ENCODE measurements around the gene ARHGAP26. TPM values are rescaled to one million over a fixed set of nuclear protein-coding genes. Genes with fewer than 3 reads are reported as not detected.

Gene ARHGAP26
- total RNA-seq, 4 donors from 2014 or later, result 61.0 to 76.7 (median 61.2) TPM

GRCh38 chr5:142892021-142892420 is 121.8 kb downstream of the ARHGAP26 start:
- intact Hi-C loops (cut with DNase I; ENCODE audit: low total_unique reads) (no loop called here), in situ Hi-C loops (cut with MboI; ENCODE audit: low pct_ligation_motif_present in 1 of 4, low pct_unique_long_range_greater_than_20kb in 1 of 4, low sequenced_read_pairs in 3 of 4) (loop anchor here in 2 of 4 donors (25.0 kb wide), 1 partner anchor 280 kb away; no protein-coding TSS in a partner anchor)

GRCh38 chr5:142894315-142894714 is 124.1 kb downstream of the ARHGAP26 start:
- in situ Hi-C loops (cut with MboI; ENCODE audit: low pct_ligation_motif_present in 1 of 4, low pct_unique_long_range_greater_than_20kb in 1 of 4, low sequenced_read_pairs in 3 of 4), result loop anchor here in 2 of 4 donors (25.0 kb wide), 1 partner anchor 282 kb away; no protein-coding TSS in a partner anchor

More at GRCh38 chr5:142892021-142892420, 121.8 kb downstream of the ARHGAP26 start:
- Histone ChIP-seq H3K9me3 (no peaks in the 10 kb centered on the region), H3K4me3 (no peak overlapping the region), H3K36me3 (no peaks in the 10 kb centered on the region), H3K27ac (no peak overlapping the region), H3K4me1 (peaks cover 0 to 6% (median 2%) of the 10 kb centered on the region in 4 donors), H3K27me3 (no peaks in the 10 kb centered on the region)
- no peak for DNase-seq
- TF ChIP-seq EP300 (IDR thresholded peaks at IDR 0.05; ENCODE audit: low read depth) (no peak), POLR2A (IDR thresholded peaks at IDR 0.05) (no peak), POLR2AphosphoS5 (IDR thresholded peaks at IDR 0.05) (no peak)
- TF ChIP-seq, protein P1, sequence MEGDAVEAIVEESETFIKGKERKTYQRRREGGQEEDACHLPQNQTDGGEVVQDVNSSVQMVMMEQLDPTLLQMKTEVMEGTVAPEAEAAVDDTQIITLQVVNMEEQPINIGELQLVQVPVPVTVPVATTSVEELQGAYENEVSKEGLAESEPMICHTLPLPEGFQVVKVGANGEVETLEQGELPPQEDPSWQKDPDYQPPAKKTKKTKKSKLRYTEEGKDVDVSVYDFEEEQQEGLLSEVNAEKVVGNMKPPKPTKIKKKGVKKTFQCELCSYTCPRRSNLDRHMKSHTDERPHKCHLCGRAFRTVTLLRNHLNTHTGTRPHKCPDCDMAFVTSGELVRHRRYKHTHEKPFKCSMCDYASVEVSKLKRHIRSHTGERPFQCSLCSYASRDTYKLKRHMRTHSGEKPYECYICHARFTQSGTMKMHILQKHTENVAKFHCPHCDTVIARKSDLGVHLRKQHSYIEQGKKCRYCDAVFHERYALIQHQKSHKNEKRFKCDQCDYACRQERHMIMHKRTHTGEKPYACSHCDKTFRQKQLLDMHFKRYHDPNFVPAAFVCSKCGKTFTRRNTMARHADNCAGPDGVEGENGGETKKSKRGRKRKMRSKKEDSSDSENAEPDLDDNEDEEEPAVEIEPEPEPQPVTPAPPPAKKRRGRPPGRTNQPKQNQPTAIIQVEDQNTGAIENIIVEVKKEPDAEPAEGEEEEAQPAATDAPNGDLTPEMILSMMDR (IDR thresholded peaks at IDR 0.05), result no peak
- 91 to 95% methylated on average over 2 to 3 of the region's 3 CpGs for WGBS, 2 donors (ENCODE audit: low coverage in 1 of 2)

GRCh38 chr5:142894749-142895148 is 124.6 kb downstream of the ARHGAP26 start:
- Histone ChIP-seq H3K4me1 (peaks cover 0 to 6% (median 2%) of the 10 kb centered on the region in 4 donors), H3K9me3 (no peaks in the 10 kb centered on the region), H3K36me3 (no peaks in the 10 kb centered on the region), H3K27ac (no peak overlapping the region), H3K27me3 (no peaks in the 10 kb centered on the region), H3K4me3 (no peak overlapping the region)
- no peak for DNase-seq
- intact Hi-C loops (cut with DNase I; ENCODE audit: low total_unique reads) (no loop called here), in situ Hi-C loops (cut with MboI; ENCODE audit: low pct_ligation_motif_present in 1 of 4, low pct_unique_long_range_greater_than_20kb in 1 of 4, low sequenced_read_pairs in 3 of 4) (loop anchor here in 2 of 4 donors (25.0 kb wide), 1 partner anchor 282 kb away; no protein-coding TSS in a partner anchor)
- TF ChIP-seq, protein P1 (IDR thresholded peaks at IDR 0.05), result no peak
- no peak for TF ChIP-seq EP300 (IDR thresholded peaks at IDR 0.05; ENCODE audit: low read depth)
- TF ChIP-seq POLR2AphosphoS5 (IDR thresholded peaks at IDR 0.05), result no peak
- no peak for TF ChIP-seq POLR2A (IDR thresholded peaks at IDR 0.05)
- WGBS, 2 donors (ENCODE audit: low coverage in 1 of 2), result 88% methylated on average over 1 of the region's 1 CpG; no CpG with 5 or more reads in 1 of the 2 donors

More at GRCh38 chr5:142894315-142894714, 124.1 kb downstream of the ARHGAP26 start:
- TF ChIP-seq POLR2AphosphoS5 (IDR thresholded peaks at IDR 0.05) (no peak), EP300 (IDR thresholded peaks at IDR 0.05; ENCODE audit: low read depth) (no peak), POLR2A (IDR thresholded peaks at IDR 0.05) (no peak)
- TF ChIP-seq, protein P1 (IDR thresholded peaks at IDR 0.05), result no peak
- Histone ChIP-seq H3K9me3 (no peaks in the 10 kb centered on the region), H3K36me3 (no peaks in the 10 kb centered on the region), H3K27me3 (no peaks in the 10 kb centered on the region), H3K27ac (no peak overlapping the region), H3K4me3 (no peak overlapping the region), H3K4me1 (peaks cover 0 to 6% (median 2%) of the 10 kb centered on the region in 4 donors)
- DNase-seq, result no peak
- 93% methylated on average over 2 of the region's 2 CpGs; no CpG with 5 or more reads in 1 of the 2 donors for WGBS, 2 donors (ENCODE audit: low coverage in 1 of 2)
- intact Hi-C loops (cut with DNase I; ENCODE audit: low total_unique reads), result no loop called here

DNA sequence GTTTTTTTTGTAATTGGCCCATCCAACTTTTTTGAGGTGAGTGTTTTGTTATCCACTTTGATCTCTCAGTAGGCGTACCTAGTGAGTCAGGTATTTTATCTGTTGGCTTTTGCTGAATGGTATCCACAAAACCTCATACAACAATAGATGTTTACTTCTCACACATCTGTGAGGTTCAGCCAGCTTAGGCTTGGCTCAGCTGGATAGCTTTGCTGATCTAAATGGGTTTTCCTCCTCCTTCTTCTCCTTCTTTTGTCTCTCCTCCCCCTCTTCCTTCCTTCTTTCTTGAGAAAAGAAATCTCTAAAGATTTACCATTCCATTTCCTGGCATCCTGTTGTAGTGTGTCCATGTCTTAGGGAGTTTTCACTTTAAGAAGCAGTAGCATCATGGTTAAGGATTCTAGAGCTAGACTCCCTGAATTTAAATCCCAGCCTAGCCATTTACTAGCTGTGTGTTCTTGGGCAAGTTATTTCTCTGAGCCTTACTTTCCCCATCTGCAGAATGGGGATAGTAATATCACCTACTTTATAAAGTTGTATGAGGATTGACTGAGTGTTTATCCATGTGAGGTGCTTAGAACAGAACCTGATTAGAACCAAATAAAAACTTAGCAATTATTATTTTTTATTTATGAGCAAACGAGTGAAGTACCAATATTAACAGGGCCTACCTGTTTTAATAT is 126.3 kb downstream of the ARHGAP26 start:
- DNase-seq, result no peak
- Histone ChIP-seq H3K9me3 (no peaks in the 10 kb centered on the region), H3K36me3 (no peaks in the 10 kb centered on the region), H3K4me3 (no peak overlapping the region), H3K27me3 (no peaks in the 10 kb centered on the region), H3K27ac (no peak overlapping the region), H3K4me1 (peaks cover 0 to 12% (median 2%) of the 10 kb centered on the region in 4 donors)
- intact Hi-C loops (cut with DNase I; ENCODE audit: low total_unique reads), result no loop called here
- TF ChIP-seq EP300 (IDR thresholded peaks at IDR 0.05; ENCODE audit: low read depth), result no peak
- TF ChIP-seq, protein P1 (IDR thresholded peaks at IDR 0.05), result no peak
- no peak for TF ChIP-seq POLR2AphosphoS5 (IDR thresholded peaks at IDR 0.05)
- TF ChIP-seq POLR2A (IDR thresholded peaks at IDR 0.05), result no peak
- in situ Hi-C loops (cut with MboI; ENCODE audit: low pct_ligation_motif_present in 1 of 4, low pct_unique_long_range_greater_than_20kb in 1 of 4, low sequenced_read_pairs in 3 of 4), result loop anchor here in 2 of 4 donors (25.0 kb wide), 1 partner anchor 284 kb away; no protein-coding TSS in a partner anchor
- 89 to 100% methylated on average over 2 of the region's 2 CpGs for WGBS, 2 donors (ENCODE audit: low coverage in 1 of 2)
